HepG2 (cell line): ENCODE data around the gene EPS8L1. TPM values are rescaled to one million over a fixed set of nuclear protein-coding genes. Genes with fewer than 3 reads are reported as not detected.

Experiments
- ATF3 ChIP-seq: sonication (generic); formaldehyde crosslinking; IDR thresholded peaks from 2 replicates; pipeline ENCODE4 v1.4.0; 2020; ENCODE audit warnings: missing genetic modification reagents
- CBX2 ChIP-seq, 2 experiments: fragments of 200-600 bp in 1 of 2; sonication (generic); formaldehyde crosslinking in 1 of 2; IDR thresholded peaks; 2 replicates each; pipeline versions ENCODE4 v1.7.0 to v1.8.1; 2018 to 2022; ENCODE audit warnings: low read depth in 2 of 2, low read length in 1 of 2, mild to moderate bottlenecking in 1 of 2, missing genetic modification reagents in 1 of 2
- FOXA1 ChIP-seq, 2 experiments: fragments of 450-650 bp in 1 of 2; sonication (generic) in 1 of 2; formaldehyde crosslinking in 1 of 2; IDR thresholded peaks; 2 replicates each; pipeline versions ENCODE4 v1.4.0 to v1.6.1; 2016 to 2020; ENCODE audit warnings: missing genetic modification reagents in 1 of 2
- KLF12 ChIP-seq: sonication (generic); formaldehyde crosslinking; IDR thresholded peaks from 2 replicates; pipeline ENCODE4 v1.4.0; 2020; ENCODE audit warnings: missing genetic modification reagents, borderline replicate concordance
- PTBP1 ChIP-seq: fragments of 200-400 bp; formaldehyde crosslinking; IDR thresholded peaks from 2 replicates; pipeline ENCODE4 v1.6.1; 2018; ENCODE audit warnings: low read length, low read depth; ENCODE audit not compliant: poor library complexity, severe bottlenecking
- ZNF460 ChIP-seq: sonication (generic); formaldehyde crosslinking; IDR thresholded peaks from 2 replicates; pipeline ENCODE4 v1.5.1; 2020; ENCODE audit warnings: missing genetic modification reagents, mild to moderate bottlenecking, borderline replicate concordance
- ZNF512 ChIP-seq: sonication (generic); formaldehyde crosslinking; IDR thresholded peaks from 2 replicates; pipeline ENCODE4 v1.4.0; 2020; ENCODE audit warnings: mild to moderate bottlenecking, missing genetic modification reagents
- ZNF724P ChIP-seq: sonication (generic); formaldehyde crosslinking; IDR thresholded peaks from 2 replicates; pipeline ENCODE4 v1.8.0; 2022; ENCODE audit warnings: missing genetic modification reagents, borderline replicate concordance
- ZNF75D ChIP-seq: sonication (generic); formaldehyde crosslinking; IDR thresholded peaks from 2 replicates; pipeline ENCODE4 v1.8.1; 2023; ENCODE audit warnings: missing genetic modification reagents, mild to moderate bottlenecking, borderline replicate concordance
- ZNF775 ChIP-seq: sonication (generic); formaldehyde crosslinking; IDR thresholded peaks from 2 replicates; pipeline ENCODE4 v1.4.0; 2020; ENCODE audit warnings: missing genetic modification reagents, mild to moderate bottlenecking, moderate library complexity, borderline replicate concordance
- polyA plus RNA-seq, 8 experiments: library from polyadenylated mRNA; depleted of rRNA in 3 of 8; stranded (reverse) in 7 of 8; unstranded in 1 of 8; fragments of >200 nt; fragmentation: Illumina TruSeq in 4 of 8; extraction: Trizol in 4 of 8; gene quantifications; 2 replicates each; pipeline versions ENCODE4 v1.2.1 to v1.2.3, GENCODE V29; 2011 to 2016; ENCODE audit warnings: low read depth in 4 of 8, missing spikeins in 1 of 8, mixed read lengths in 1 of 8; ENCODE audit not compliant: insufficient read depth in 1 of 8
- total RNA-seq, 5 experiments: library from RNA; depleted of rRNA; stranded (reverse); fragments of >200 nt; fragmentation: Illumina TruSeq; extraction: Trizol; gene quantifications; 2 replicates each; pipeline ENCODE4 v1.2.3, GENCODE V29; 2016; ENCODE audit warnings: low read depth in 1 of 5
- TF ChIP-seq, protein P1 (sequence below): sonication (generic); formaldehyde crosslinking; IDR thresholded peaks from 2 replicates; pipeline ENCODE4 v1.4.0; 2020; ENCODE audit warnings: missing genetic modification reagents
- TF ChIP-seq, protein P2 (sequence below): sonication (generic); formaldehyde crosslinking; IDR thresholded peaks from 2 replicates; pipeline ENCODE4 v1.9.0; 2021; ENCODE audit warnings: mild to moderate bottlenecking, missing genetic modification reagents
- TF ChIP-seq, protein P3 (sequence below): IDR thresholded peaks from 2 replicates; pipeline ENCODE4 v1.6.1; 2018; ENCODE audit warnings: missing genetic modification reagents, mild to moderate bottlenecking, missing compliant biosample characterization
- TF ChIP-seq, protein P4 (sequence below): sonication (generic); formaldehyde crosslinking; IDR thresholded peaks from 2 replicates; pipeline ENCODE4 v1.4.0; 2020; ENCODE audit warnings: missing genetic modification reagents

The EPS8L1 gene
- total and polyA plus RNA-seq, 2 of the 13 experiments (the other 11 are each of a cell fraction or from before 2014, with no cell fraction given) = 3.0 to 6.3 TPM

GRCh38 chr19:55117663-55118391 lies 42.2 kb downstream of the EPS8L1 start (continued):
- TF ChIP-seq PTBP1 = no peak
- 0 out of 2 replicates have a peak, but pooled peaks have one; percentile 44 for TF ChIP-seq KLF12 (CRISPR knock-in tag)
- TF ChIP-seq CBX2 (IDR thresholded peaks at IDR 0.05; ENCODE audit: low read depth, low read length) = no peak
- TF ChIP-seq CBX2 (CRISPR knock-in tag; IDR thresholded peaks at IDR 0.05; ENCODE audit: low read depth) = no peak
- TF ChIP-seq, protein P1, sequence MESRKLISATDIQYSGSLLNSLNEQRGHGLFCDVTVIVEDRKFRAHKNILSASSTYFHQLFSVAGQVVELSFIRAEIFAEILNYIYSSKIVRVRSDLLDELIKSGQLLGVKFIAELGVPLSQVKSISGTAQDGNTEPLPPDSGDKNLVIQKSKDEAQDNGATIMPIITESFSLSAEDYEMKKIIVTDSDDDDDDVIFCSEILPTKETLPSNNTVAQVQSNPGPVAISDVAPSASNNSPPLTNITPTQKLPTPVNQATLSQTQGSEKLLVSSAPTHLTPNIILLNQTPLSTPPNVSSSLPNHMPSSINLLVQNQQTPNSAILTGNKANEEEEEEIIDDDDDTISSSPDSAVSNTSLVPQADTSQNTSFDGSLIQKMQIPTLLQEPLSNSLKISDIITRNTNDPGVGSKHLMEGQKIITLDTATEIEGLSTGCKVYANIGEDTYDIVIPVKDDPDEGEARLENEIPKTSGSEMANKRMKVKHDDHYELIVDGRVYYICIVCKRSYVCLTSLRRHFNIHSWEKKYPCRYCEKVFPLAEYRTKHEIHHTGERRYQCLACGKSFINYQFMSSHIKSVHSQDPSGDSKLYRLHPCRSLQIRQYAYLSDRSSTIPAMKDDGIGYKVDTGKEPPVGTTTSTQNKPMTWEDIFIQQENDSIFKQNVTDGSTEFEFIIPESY (CRISPR knock-in tag) = no peak
- TF ChIP-seq, protein P2, sequence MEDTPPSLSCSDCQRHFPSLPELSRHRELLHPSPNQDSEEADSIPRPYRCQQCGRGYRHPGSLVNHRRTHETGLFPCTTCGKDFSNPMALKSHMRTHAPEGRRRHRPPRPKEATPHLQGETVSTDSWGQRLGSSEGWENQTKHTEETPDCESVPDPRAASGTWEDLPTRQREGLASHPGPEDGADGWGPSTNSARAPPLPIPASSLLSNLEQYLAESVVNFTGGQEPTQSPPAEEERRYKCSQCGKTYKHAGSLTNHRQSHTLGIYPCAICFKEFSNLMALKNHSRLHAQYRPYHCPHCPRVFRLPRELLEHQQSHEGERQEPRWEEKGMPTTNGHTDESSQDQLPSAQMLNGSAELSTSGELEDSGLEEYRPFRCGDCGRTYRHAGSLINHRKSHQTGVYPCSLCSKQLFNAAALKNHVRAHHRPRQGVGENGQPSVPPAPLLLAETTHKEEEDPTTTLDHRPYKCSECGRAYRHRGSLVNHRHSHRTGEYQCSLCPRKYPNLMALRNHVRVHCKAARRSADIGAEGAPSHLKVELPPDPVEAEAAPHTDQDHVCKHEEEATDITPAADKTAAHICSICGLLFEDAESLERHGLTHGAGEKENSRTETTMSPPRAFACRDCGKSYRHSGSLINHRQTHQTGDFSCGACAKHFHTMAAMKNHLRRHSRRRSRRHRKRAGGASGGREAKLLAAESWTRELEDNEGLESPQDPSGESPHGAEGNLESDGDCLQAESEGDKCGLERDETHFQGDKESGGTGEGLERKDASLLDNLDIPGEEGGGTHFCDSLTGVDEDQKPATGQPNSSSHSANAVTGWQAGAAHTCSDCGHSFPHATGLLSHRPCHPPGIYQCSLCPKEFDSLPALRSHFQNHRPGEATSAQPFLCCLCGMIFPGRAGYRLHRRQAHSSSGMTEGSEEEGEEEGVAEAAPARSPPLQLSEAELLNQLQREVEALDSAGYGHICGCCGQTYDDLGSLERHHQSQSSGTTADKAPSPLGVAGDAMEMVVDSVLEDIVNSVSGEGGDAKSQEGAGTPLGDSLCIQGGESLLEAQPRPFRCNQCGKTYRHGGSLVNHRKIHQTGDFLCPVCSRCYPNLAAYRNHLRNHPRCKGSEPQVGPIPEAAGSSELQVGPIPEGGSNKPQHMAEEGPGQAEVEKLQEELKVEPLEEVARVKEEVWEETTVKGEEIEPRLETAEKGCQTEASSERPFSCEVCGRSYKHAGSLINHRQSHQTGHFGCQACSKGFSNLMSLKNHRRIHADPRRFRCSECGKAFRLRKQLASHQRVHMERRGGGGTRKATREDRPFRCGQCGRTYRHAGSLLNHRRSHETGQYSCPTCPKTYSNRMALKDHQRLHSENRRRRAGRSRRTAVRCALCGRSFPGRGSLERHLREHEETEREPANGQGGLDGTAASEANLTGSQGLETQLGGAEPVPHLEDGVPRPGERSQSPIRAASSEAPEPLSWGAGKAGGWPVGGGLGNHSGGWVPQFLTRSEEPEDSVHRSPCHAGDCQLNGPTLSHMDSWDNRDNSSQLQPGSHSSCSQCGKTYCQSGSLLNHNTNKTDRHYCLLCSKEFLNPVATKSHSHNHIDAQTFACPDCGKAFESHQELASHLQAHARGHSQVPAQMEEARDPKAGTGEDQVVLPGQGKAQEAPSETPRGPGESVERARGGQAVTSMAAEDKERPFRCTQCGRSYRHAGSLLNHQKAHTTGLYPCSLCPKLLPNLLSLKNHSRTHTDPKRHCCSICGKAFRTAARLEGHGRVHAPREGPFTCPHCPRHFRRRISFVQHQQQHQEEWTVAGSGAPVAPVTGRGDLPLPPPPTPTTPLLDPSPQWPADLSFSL = no peak
- TF ChIP-seq FOXA1 (IDR thresholded peaks at IDR 0.05) = no peak
- no peak for TF ChIP-seq FOXA1 (CRISPR knock-in tag; IDR thresholded peaks at IDR 0.05)
- TF ChIP-seq, protein P3, sequence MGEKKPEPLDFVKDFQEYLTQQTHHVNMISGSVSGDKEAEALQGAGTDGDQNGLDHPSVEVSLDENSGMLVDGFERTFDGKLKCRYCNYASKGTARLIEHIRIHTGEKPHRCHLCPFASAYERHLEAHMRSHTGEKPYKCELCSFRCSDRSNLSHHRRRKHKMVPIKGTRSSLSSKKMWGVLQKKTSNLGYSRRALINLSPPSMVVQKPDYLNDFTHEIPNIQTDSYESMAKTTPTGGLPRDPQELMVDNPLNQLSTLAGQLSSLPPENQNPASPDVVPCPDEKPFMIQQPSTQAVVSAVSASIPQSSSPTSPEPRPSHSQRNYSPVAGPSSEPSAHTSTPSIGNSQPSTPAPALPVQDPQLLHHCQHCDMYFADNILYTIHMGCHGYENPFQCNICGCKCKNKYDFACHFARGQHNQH = no peak; the same call in 1 of the 2 replicates
- no peak for TF ChIP-seq ZNF775
- no peak for TF ChIP-seq ZNF460 (CRISPR knock-in tag)
- TF ChIP-seq ZNF724P = no peak
- TF ChIP-seq ZNF75D = no peak
- TF ChIP-seq, protein P4, sequence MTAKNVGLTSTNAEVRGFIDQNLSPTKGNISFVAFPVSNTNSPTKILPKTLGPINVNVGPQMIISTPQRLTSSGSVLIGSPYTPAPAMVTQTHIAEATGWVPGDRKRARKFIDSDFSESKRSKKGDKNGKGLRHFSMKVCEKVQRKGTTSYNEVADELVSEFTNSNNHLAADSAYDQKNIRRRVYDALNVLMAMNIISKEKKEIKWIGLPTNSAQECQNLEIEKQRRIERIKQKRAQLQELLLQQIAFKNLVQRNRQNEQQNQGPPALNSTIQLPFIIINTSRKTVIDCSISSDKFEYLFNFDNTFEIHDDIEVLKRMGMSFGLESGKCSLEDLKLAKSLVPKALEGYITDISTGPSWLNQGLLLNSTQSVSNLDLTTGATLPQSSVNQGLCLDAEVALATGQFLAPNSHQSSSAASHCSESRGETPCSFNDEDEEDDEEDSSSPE = peak; percentile 62; the same call in 1 of the 2 replicates
- no peak for TF ChIP-seq ZNF512 (CRISPR knock-in tag)
- TF ChIP-seq ATF3 (CRISPR knock-in tag) = no peak
